Measurements from ENCODE around the gene OSBPL10.
"Not testable (repeated sequence)": the region's sequence is repeated elsewhere in the genome, so short reads cannot be mapped to it uniquely, and the experiment has no call there.

Gene OSBPL10

GRCh38 chr3:31804251-31805051 lies 176.6 kb downstream of the OSBPL10 start:
- DNase-seq: no peak

GRCh38 chr3:31802981-31803740 lies 177.9 kb downstream of the OSBPL10 start:
- no peak for DNase-seq

GRCh38 chr3:31800436-31800835 lies 180.6 kb downstream of the OSBPL10 start:
- DNase-seq: no peak

- no peak for DNase-seq
Measured at GRCh38 chr3:31798840-31799239, 182.2 kb downstream of the OSBPL10 start.

GRCh38 chr3:31793821-31794220 lies 187.2 kb downstream of the OSBPL10 start:
- no peak for DNase-seq

- DNase-seq: no peak
Measured at GRCh38 chr3:31791090-31791430, 190.0 kb downstream of the OSBPL10 start.

- DNase-seq: no peak
Measured at GRCh38 chr3:31790193-31791089, 190.6 kb downstream of the OSBPL10 start.

- no peak for DNase-seq
Measured at GRCh38 chr3:31789429-31789828, 191.6 kb downstream of the OSBPL10 start.

- no peak for DNase-seq
Measured at GRCh38 chr3:31785734-31786133, 195.3 kb downstream of the OSBPL10 start.

- DNase-seq: no peak
Measured at GRCh38 chr3:31785286-31785685, 195.8 kb downstream of the OSBPL10 start.

GRCh38 chr3:31783851-31784250 lies 197.2 kb downstream of the OSBPL10 start:
- not testable (repeated sequence) for DNase-seq

GRCh38 chr3:31782306-31782705 lies 198.8 kb downstream of the OSBPL10 start:
- not testable (repeated sequence) for DNase-seq

- no peak for DNase-seq
Measured at GRCh38 chr3:31779514-31779913, 201.5 kb downstream of the OSBPL10 start.

GRCh38 chr3:31777887-31778286 lies 203.2 kb downstream of the OSBPL10 start:
- no peak for DNase-seq

GRCh38 chr3:31777092-31777491 lies 204.0 kb downstream of the OSBPL10 start:
- DNase-seq: no peak

GRCh38 chr3:31776016-31776415 lies 205.0 kb downstream of the OSBPL10 start:
- DNase-seq: no peak

GRCh38 chr3:31775383-31775782 lies 205.7 kb downstream of the OSBPL10 start:
- no peak for DNase-seq

- DNase-seq: no peak
Measured at GRCh38 chr3:31772758-31773473, 208.1 kb downstream of the OSBPL10 start.

GRCh38 chr3:31772272-31772671 lies 208.8 kb downstream of the OSBPL10 start:
- DNase-seq: no peak

GRCh38 chr3:31770822-31771326 lies 210.2 kb downstream of the OSBPL10 start:
- no peak for DNase-seq

- peak; percentile 48 for DNase-seq
Measured at GRCh38 chr3:31768479-31769125, 212.5 kb downstream of the OSBPL10 start.

- no peak for DNase-seq
Measured at GRCh38 chr3:31767920-31768319, 213.1 kb downstream of the OSBPL10 start.
